Thymus (tissue), 11 donors: Measurements from ENCODE around the gene NT5DC1. TPM values are rescaled to one million over a fixed set of nuclear protein-coding genes. Genes with fewer than 3 reads are reported as not detected.
"Not testable (repeated sequence)": the region's sequence is repeated elsewhere in the genome, so short reads cannot be mapped to it uniquely, and the experiment has no call there.

Experiments used
- DNase-seq, 9 donors: peaks; one replicate each; pipeline ENCODE4 v3.0.0-alpha.2; 2013; ENCODE audit warnings: low spot score in 9 of 9, low read depth in 6 of 9, missing footprints in 1 of 9
- H3K27ac ChIP-seq, 2 donors: one replicate each; pipeline ENCODE4 v1.5.1; 2013; ENCODE audit warnings: control low read depth in 1 of 2, low read depth in 1 of 2, low read length in 1 of 2, mild to moderate bottlenecking in 1 of 2, moderate library complexity in 1 of 2
- H3K27me3 ChIP-seq, 2 donors: one replicate each; pipeline ENCODE4 v1.5.1; 2013; ENCODE audit warnings: low read length in 1 of 2; ENCODE audit not compliant: control insufficient read depth in 2 of 2, insufficient read depth in 1 of 2
- H3K36me3 ChIP-seq, 2 donors: one replicate each; pipeline ENCODE4 v1.5.1; 2013; ENCODE audit warnings: low read length in 1 of 2, mild to moderate bottlenecking in 1 of 2, moderate library complexity in 1 of 2; ENCODE audit not compliant: control insufficient read depth in 2 of 2, insufficient read depth in 2 of 2
- H3K4me1 ChIP-seq, 2 donors: one replicate each; pipeline ENCODE4 v1.5.1; 2013; ENCODE audit warnings: low read length in 2 of 2; ENCODE audit not compliant: control insufficient read depth in 2 of 2, insufficient read depth in 2 of 2
- H3K4me3 ChIP-seq, 2 donors: one replicate each; pipeline ENCODE4 v1.5.1; 2013; ENCODE audit warnings: low read length in 2 of 2, control low read depth in 1 of 2, mild to moderate bottlenecking in 1 of 2
- H3K9me3 ChIP-seq, 2 donors: one replicate each; pipeline ENCODE4 v1.5.1; 2013; ENCODE audit warnings: low read length in 1 of 2, mild to moderate bottlenecking in 1 of 2; ENCODE audit not compliant: control insufficient read depth in 2 of 2, insufficient read depth in 1 of 2
- WGBS: extraction: QIAGEN DNeasy Blood & Tissue Kit; methylation state at CpG from one replicate; pipeline ENCODE4 v1.1.7; 2013; 5-methylcytosine and 5-hydroxymethylcytosine counted together
- polyA plus RNA-seq: library from polyadenylated mRNA; stranded (reverse); fragments of 200-250 nt; gene quantifications from one replicate; pipeline ENCODE4 v1.2.3, GENCODE V29; 2013
- total RNA-seq: library from RNA; stranded (reverse); fragments of 120-200 nt; gene quantifications from one replicate; pipeline ENCODE4 v1.2.4, GENCODE V29; 2013
- donor health status: healthy.

Gene NT5DC1
- total and polyA plus RNA-seq, 2 donors = 14.1 to 15.6 TPM

GRCh38 chr6:116083052-116083451 is 17.6 kb upstream of the NT5DC1 start:
- Histone ChIP-seq H3K4me3 (no peak overlapping the region), H3K9me3 (no peaks in the 10 kb centered on the region), H3K4me1 (no peaks in the 10 kb centered on the region), H3K27me3 (no peaks in the 10 kb centered on the region), H3K36me3 (no peaks in the 10 kb centered on the region), H3K27ac (no peak overlapping the region)
- no peak for DNase-seq
- 94% methylated on average over 5 of the region's 5 CpGs for WGBS

- Histone ChIP-seq H3K36me3 (no peaks in the 10 kb centered on the region), H3K9me3 (no peaks in the 10 kb centered on the region), H3K4me1 (no peaks in the 10 kb centered on the region), H3K4me3 (no peak overlapping the region), H3K27ac (no peak overlapping the region), H3K27me3 (no peaks in the 10 kb centered on the region)
- DNase-seq = no peak
- 93% methylated on average over 2 of the region's 2 CpGs for WGBS
Observed at GRCh38 chr6:116084284-116084683, 16.4 kb upstream of the NT5DC1 start.

GRCh38 chr6:116087437-116088027 is 13.1 kb upstream of the NT5DC1 start:
- 92% methylated on average over 4 of the region's 4 CpGs for WGBS
- no peaks in the 10 kb centered on the region for H3K36me3 ChIP-seq
- H3K9me3 ChIP-seq = no peaks in the 10 kb centered on the region

GRCh38 chr6:116088946-116089345 is 11.7 kb upstream of the NT5DC1 start:
- no peaks in the 10 kb centered on the region for H3K9me3 ChIP-seq
- H3K27me3 ChIP-seq = no peaks in the 10 kb centered on the region
- no peaks in the 10 kb centered on the region for H3K36me3 ChIP-seq
- no peak overlapping the region for H3K4me3 ChIP-seq
- no peak for DNase-seq
- no peaks in the 10 kb centered on the region for H3K4me1 ChIP-seq
- no peak overlapping the region for H3K27ac ChIP-seq

More at GRCh38 chr6:116087437-116088027, 13.1 kb upstream of the NT5DC1 start:
- H3K27ac ChIP-seq = no peak overlapping the region
- H3K27me3 ChIP-seq = no peaks in the 10 kb centered on the region
- no peak overlapping the region for H3K4me3 ChIP-seq
- no peaks in the 10 kb centered on the region for H3K4me1 ChIP-seq
- DNase-seq = no peak

- DNase-seq = no peak
- WGBS = 74% methylated on average over 2 of the region's 2 CpGs
- H3K27me3 ChIP-seq = no peaks in the 10 kb centered on the region
Observed at GRCh38 chr6:116090251-116090650, 10.4 kb upstream of the NT5DC1 start.

GRCh38 chr6:116094041-116094440 is 6.6 kb upstream of the NT5DC1 start:
- no peaks in the 10 kb centered on the region for H3K4me1 ChIP-seq
- 96% methylated on average over 7 of the region's 7 CpGs for WGBS
- no peak overlapping the region for H3K4me3 ChIP-seq
- no peaks in the 10 kb centered on the region for H3K36me3 ChIP-seq
- no peak for DNase-seq
- no peak overlapping the region for H3K27ac ChIP-seq
- H3K27me3 ChIP-seq = peaks cover 0 to 2% of the 10 kb centered on the region in 2 donors
- H3K9me3 ChIP-seq = peaks cover 0 to 8% of the 10 kb centered on the region in 2 donors

More at GRCh38 chr6:116090251-116090650, 10.4 kb upstream of the NT5DC1 start:
- Histone ChIP-seq H3K9me3 (no peaks in the 10 kb centered on the region), H3K4me3 (no peak overlapping the region), H3K36me3 (no peaks in the 10 kb centered on the region), H3K4me1 (no peaks in the 10 kb centered on the region), H3K27ac (no peak overlapping the region)

GRCh38 chr6:116096048-116096759 is 4.4 kb upstream of the NT5DC1 start:
- H3K4me1 ChIP-seq, H3K4me3 ChIP-seq, H3K9me3 ChIP-seq, H3K27me3 ChIP-seq, H3K36me3 ChIP-seq, DNase-seq, H3K27ac ChIP-seq: not testable (repeated sequence)
- 94% methylated on average over 9 of the region's 9 CpGs for WGBS

GRCh38 chr6:116096979-116097816 is 3.5 kb upstream of the NT5DC1 start:
- no peak for DNase-seq
- Histone ChIP-seq H3K4me3 (no peak overlapping the region), H3K36me3 (no peaks in the 10 kb centered on the region), H3K4me1 (peaks cover 4 to 9% of the 10 kb centered on the region in 2 donors), H3K27me3 (peaks cover 0 to 5% of the 10 kb centered on the region in 2 donors), H3K27ac (no peak overlapping the region), H3K9me3 (peaks cover 1 to 8% of the 10 kb centered on the region in 2 donors)
- WGBS = 54% methylated on average over 2 of the region's 2 CpGs

- Histone ChIP-seq H3K4me1 (peaks cover 4 to 9% of the 10 kb centered on the region in 2 donors), H3K9me3 (peaks cover 1 to 8% of the 10 kb centered on the region in 2 donors)
- 90% methylated on average over 1 of the region's 1 CpG for WGBS
Observed at GRCh38 chr6:116099036-116099435, 1.6 kb upstream of the NT5DC1 start.

More at GRCh38 chr6:116099036-116099435, 1.6 kb upstream of the NT5DC1 start:
- Histone ChIP-seq H3K27ac (no peak overlapping the region), H3K27me3 (peaks cover 0 to 5% of the 10 kb centered on the region in 2 donors), H3K36me3 (no peaks in the 10 kb centered on the region), H3K4me3 (no peak overlapping the region)
- no peak for DNase-seq
